ENCODE measurements around the gene PTPRN2.

DNA sequence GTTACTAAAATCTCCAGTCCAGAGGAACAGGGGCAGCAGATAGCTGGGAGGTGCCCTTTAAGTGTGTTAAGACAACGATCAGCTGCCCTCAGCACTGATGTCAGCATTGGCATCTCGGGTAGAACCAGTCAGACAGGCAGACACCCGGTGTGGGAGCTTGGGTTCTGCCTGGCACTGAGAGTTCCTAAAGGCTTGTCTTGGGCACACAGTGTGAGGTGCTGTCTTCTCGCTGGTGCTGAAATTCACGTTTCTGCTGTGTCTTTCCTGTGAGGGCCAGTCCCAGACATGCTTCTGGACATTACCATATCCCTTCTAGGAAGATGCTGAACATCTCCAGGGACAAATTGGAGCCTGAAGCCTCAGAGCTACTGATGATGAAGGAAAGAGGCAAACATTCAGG lies 1094.6 kb downstream of the PTPRN2 start:
- TF ChIP-seq, protein P1, sequence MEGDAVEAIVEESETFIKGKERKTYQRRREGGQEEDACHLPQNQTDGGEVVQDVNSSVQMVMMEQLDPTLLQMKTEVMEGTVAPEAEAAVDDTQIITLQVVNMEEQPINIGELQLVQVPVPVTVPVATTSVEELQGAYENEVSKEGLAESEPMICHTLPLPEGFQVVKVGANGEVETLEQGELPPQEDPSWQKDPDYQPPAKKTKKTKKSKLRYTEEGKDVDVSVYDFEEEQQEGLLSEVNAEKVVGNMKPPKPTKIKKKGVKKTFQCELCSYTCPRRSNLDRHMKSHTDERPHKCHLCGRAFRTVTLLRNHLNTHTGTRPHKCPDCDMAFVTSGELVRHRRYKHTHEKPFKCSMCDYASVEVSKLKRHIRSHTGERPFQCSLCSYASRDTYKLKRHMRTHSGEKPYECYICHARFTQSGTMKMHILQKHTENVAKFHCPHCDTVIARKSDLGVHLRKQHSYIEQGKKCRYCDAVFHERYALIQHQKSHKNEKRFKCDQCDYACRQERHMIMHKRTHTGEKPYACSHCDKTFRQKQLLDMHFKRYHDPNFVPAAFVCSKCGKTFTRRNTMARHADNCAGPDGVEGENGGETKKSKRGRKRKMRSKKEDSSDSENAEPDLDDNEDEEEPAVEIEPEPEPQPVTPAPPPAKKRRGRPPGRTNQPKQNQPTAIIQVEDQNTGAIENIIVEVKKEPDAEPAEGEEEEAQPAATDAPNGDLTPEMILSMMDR (conservative IDR thresholded peaks at IDR 0.05; ENCODE audit: low read depth, low read length) = no peak
- TF ChIP-seq EZH2 (IDR thresholded peaks at IDR 0.05; ENCODE audit: borderline replicate concordance, low read depth, low read length, poor library complexity, severe bottlenecking) = no peak

All from A673 (cell line).